Measurements from ENCODE around the gene ME1. TPM values are rescaled to one million over a fixed set of nuclear protein-coding genes. Genes with fewer than 3 reads are reported as not detected.
A peak's percentile ranks its signal among the peaks of the same experiment; 100 is the strongest.

Gene ME1
- total RNA-seq (1 to 10 TPM in 2 of 5 donors, under 1 TPM in 3; 0.10 to 1.0 (median 0.88) TPM), total RNA-seq (0.50 to 23.3 (median 1.3) reads per million in 29 experiments)
- total RNA-seq (2013) = 2.1 TPM

DNA sequence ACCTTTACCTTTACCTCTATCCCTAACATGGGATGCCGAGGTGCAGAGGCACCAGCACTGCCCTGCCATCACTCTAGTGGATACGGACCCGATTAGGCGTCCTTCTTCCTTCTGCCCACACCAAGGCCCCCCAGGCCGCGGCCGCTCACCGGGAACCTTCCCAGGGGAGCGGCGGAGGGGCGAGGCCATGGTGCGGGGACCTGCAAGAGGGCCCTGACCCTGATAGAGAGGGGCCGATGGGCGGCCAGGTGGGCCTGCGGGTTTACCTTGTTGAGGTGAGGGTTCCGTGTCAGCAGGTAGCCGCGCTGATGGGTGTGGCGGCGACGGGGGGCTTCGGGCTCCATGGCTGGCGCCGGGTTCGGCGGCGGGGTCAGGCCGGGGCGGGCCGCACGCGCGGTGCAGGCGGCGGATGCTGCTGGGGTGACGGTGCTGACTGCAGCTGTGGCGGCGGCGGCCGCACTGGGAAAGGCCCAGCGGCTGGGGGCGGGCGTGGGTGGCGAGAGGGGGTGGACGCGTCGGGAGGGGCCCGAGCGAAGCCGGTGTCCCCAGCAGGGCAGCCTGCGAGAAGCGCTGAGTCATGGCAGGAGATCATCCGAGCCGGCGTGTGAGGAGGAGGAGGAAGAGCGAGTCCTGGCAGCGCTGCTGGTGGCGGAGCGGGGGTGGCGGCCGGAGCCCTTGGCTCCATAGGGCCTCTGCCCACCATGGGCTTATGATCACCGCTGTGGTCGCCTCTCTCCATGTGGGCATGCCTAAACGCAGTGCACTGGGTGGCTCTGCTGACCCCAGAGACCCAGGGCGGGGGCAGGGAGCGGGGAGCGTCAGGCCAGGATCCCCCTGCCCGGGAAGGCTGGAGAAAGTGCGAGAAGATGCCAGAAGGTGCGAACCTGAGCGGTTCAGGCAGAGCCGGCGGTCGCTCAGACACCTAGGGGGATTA lies at the start of gene ME1:
Gene ME1 (minus strand): TSS at position 441 of the 934 bp plus-strand sequence. CDS start 97 bp downstream, at position 344.
- peaks cover 0 to 19% of the 10 kb centered on the region in 2 experiments for H3K27me3 ChIP-seq (replicated peaks in 1 of 2; ENCODE audit: control insufficient read depth in 2 of 2, extremely low read depth in 1 of 2, insufficient read depth in 2 of 2, low read length in 1 of 2)
- DNase-seq (peak in 32 of 35 experiments; percentile 1 to 58 (median 24)), ATAC-seq (replicated peaks in 1 of 4) (peak; percentile 41 to 59 (median 58))
- H3K27ac ChIP-seq (ENCODE audit: low read length) = peak within 1 kb of the TSS; percentile 23
- ChIA-PET POLR2A (interaction anchor here in 1 of 2 donors (0.5 kb wide), 1 partner anchor 123 kb away, joined by 5 read pairs; no protein-coding TSS in a partner anchor), CTCF (no interaction called here)
- WGBS (ENCODE audit: insufficient coverage) = 24% methylated on average over 73 of the region's 74 CpGs
- H3K36me3 Mint-ChIP-seq = no peaks in the 10 kb centered on the region
- no peaks in the 10 kb centered on the region for H3K36me3 ChIP-seq (ENCODE audit: control insufficient read depth in 2 of 2, extremely low read depth in 1 of 2, insufficient read depth in 1 of 2, low read length in 1 of 2)
- no peaks in the 10 kb centered on the region for H3K4me1 ChIP-seq (ENCODE audit: control insufficient read depth in 1 of 2, extremely low read depth in 1 of 2, insufficient read depth in 2 of 2, low read length in 2 of 2)
- H3K9me3 ChIP-seq = no peaks in the 10 kb centered on the region
- H3K4me3 Mint-ChIP-seq = peak within 1 kb of the TSS; percentile 13 to 41 (median 22)
- no peak within 1 kb of the TSS for H3K27ac Mint-ChIP-seq
- peak within 1 kb of the TSS in 1 of 2 donors; percentile 42 for H3K4me3 ChIP-seq (ENCODE audit: control insufficient read depth in 1 of 2, extremely low read depth in 1 of 2, low read length in 1 of 2)
- H3K27me3 Mint-ChIP-seq = peaks cover 20% of the 10 kb centered on the region in 2 donors
- H3K9me3 Mint-ChIP-seq = peaks cover 0 to 3% (median 3%) of the 10 kb centered on the region in 3 donors
- H3K4me1 Mint-ChIP-seq = no peaks in the 10 kb centered on the region

- H3K27ac ChIP-seq (ENCODE audit: low read length) = no peak overlapping the region
- WGBS (ENCODE audit: insufficient coverage) = no CpG with 5 or more reads among the region's 1 CpG
- no peak for ATAC-seq (replicated peaks in 1 of 4)
- H3K36me3 Mint-ChIP-seq = no peaks in the 10 kb centered on the region
- H3K9me3 Mint-ChIP-seq = no peaks in the 10 kb centered on the region
- DNase-seq = no peak
- H3K4me3 Mint-ChIP-seq = no peak overlapping the region
- peaks cover 3 to 5% of the 10 kb centered on the region in 2 donors for H3K27me3 Mint-ChIP-seq
- H3K27me3 ChIP-seq (replicated peaks in 1 of 2; ENCODE audit: control insufficient read depth in 2 of 2, extremely low read depth in 1 of 2, insufficient read depth in 2 of 2, low read length in 1 of 2) = peaks cover 0 to 4% of the 10 kb centered on the region in 2 experiments
- H3K27ac Mint-ChIP-seq = no peak overlapping the region
- no peaks in the 10 kb centered on the region for H3K9me3 ChIP-seq
- no peaks in the 10 kb centered on the region for H3K4me1 Mint-ChIP-seq
- H3K36me3 ChIP-seq (ENCODE audit: control insufficient read depth in 2 of 2, extremely low read depth in 1 of 2, insufficient read depth in 1 of 2, low read length in 1 of 2) = no peaks in the 10 kb centered on the region
- ChIA-PET CTCF (no interaction called here), POLR2A (no interaction called here)
- H3K4me3 ChIP-seq (ENCODE audit: control insufficient read depth in 1 of 2, extremely low read depth in 1 of 2, low read length in 1 of 2) = no peak overlapping the region
- H3K4me1 ChIP-seq (ENCODE audit: control insufficient read depth in 1 of 2, extremely low read depth in 1 of 2, insufficient read depth in 2 of 2, low read length in 2 of 2) = no peaks in the 10 kb centered on the region
These were observed 49.6 kb upstream of the ME1 start for GRCh38 chr6:83480470-83480869.

DNA sequence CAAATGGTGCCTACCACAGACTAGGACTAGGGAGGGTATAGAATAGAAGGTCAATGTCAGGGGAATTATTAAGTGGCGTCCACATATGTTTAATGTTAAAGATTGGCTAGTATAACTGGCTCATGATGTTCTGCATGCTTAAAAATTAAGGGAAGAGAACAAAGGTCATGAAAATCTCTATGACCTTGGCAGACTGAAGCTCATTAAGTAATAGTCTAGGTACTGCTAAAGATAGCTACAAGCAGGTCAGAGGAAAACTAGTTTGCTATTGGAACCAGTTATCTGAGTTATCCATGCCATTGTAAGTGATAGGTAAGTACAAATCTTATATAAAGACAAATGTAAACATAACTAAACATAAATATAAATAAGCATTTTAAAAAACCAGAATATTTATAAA lies 48.5 kb upstream of the ME1 start:
- Mint-ChIP-seq H3K27ac (no peak overlapping the region), H3K9me3 (no peaks in the 10 kb centered on the region), H3K36me3 (no peaks in the 10 kb centered on the region), H3K4me1 (no peaks in the 10 kb centered on the region), H3K4me3 (no peak overlapping the region), H3K27me3 (peaks cover 3 to 5% of the 10 kb centered on the region in 2 donors)
- DNase-seq (no peak), ATAC-seq (replicated peaks in 1 of 4) (no peak)
- no peak overlapping the region for H3K4me3 ChIP-seq (ENCODE audit: control insufficient read depth in 1 of 2, extremely low read depth in 1 of 2, low read length in 1 of 2)
- WGBS (ENCODE audit: insufficient coverage) = 80% methylated on average over 1 of the region's 1 CpG
- ChIA-PET CTCF (no interaction called here), POLR2A (no interaction called here)
- no peaks in the 10 kb centered on the region for H3K36me3 ChIP-seq (ENCODE audit: control insufficient read depth in 2 of 2, extremely low read depth in 1 of 2, insufficient read depth in 1 of 2, low read length in 1 of 2)
- H3K27ac ChIP-seq (ENCODE audit: low read length) = no peak overlapping the region
- H3K27me3 ChIP-seq (replicated peaks in 1 of 2; ENCODE audit: control insufficient read depth in 2 of 2, extremely low read depth in 1 of 2, insufficient read depth in 2 of 2, low read length in 1 of 2) = peaks cover 0 to 4% of the 10 kb centered on the region in 2 experiments
- no peaks in the 10 kb centered on the region for H3K9me3 ChIP-seq
- H3K4me1 ChIP-seq (ENCODE audit: control insufficient read depth in 1 of 2, extremely low read depth in 1 of 2, insufficient read depth in 2 of 2, low read length in 2 of 2) = no peaks in the 10 kb centered on the region

DNA sequence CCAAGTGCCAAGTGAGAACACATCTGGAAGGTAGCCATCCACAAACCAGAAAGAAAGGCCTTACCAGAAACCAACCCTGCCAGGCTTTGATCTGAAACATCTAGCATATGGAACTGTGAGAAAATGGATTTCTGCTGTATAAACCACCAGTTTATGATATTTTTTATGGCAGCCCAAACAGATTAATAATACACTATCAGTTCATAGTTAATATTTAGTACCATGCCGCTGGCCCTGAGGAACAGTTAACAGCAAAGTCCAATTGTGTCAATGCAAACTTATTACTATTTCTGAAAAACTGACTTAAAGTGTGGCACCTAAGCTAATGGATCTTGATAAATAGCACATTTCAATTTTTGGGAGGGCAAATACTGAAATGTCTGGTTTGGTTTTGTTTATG lies 46.1 kb upstream of the ME1 start:
- ATAC-seq (replicated peaks in 1 of 4) (no peak), DNase-seq (no peak)
- Mint-ChIP-seq H3K36me3 (no peaks in the 10 kb centered on the region), H3K4me3 (no peak overlapping the region), H3K27ac (no peak overlapping the region), H3K4me1 (no peaks in the 10 kb centered on the region), H3K9me3 (no peaks in the 10 kb centered on the region), H3K27me3 (peaks cover 4 to 12% of the 10 kb centered on the region in 2 donors)
- no peak overlapping the region for H3K27ac ChIP-seq (ENCODE audit: low read length)
- H3K4me3 ChIP-seq (ENCODE audit: control insufficient read depth in 1 of 2, extremely low read depth in 1 of 2, low read length in 1 of 2) = no peak overlapping the region
- H3K27me3 ChIP-seq (replicated peaks in 1 of 2; ENCODE audit: control insufficient read depth in 2 of 2, extremely low read depth in 1 of 2, insufficient read depth in 2 of 2, low read length in 1 of 2) = peaks cover 0 to 4% of the 10 kb centered on the region in 2 experiments
- no peaks in the 10 kb centered on the region for H3K4me1 ChIP-seq (ENCODE audit: control insufficient read depth in 1 of 2, extremely low read depth in 1 of 2, insufficient read depth in 2 of 2, low read length in 2 of 2)
- ChIA-PET POLR2A (no interaction called here), CTCF (no interaction called here)
- H3K36me3 ChIP-seq (ENCODE audit: control insufficient read depth in 2 of 2, extremely low read depth in 1 of 2, insufficient read depth in 1 of 2, low read length in 1 of 2) = no peaks in the 10 kb centered on the region
- no peaks in the 10 kb centered on the region for H3K9me3 ChIP-seq
- WGBS (ENCODE audit: insufficient coverage) = 80% methylated on average over 1 of the region's 1 CpG

DNA sequence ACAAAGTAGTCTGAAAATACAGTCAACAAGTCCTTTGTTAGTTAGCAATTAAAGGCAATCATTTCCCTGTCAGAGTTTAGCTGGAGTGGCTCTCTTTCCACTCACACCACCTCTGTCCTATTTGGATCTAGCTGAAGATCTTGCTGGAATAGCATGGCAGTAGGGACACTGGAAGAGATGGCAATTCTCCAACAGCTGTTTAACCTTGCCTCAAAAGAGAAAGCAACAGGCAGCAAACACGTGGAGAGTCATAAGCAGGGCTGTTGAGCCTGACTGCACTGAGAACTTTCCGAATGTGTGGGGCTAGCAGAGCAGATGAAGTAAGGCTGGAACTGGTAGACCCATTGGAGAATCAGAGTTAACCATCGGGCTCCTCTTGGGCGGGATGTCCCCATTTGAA lies 43.5 kb upstream of the ME1 start:
- WGBS (ENCODE audit: insufficient coverage) = 60% methylated on average over 2 of the region's 4 CpGs
- Mint-ChIP-seq H3K27me3 (peaks cover 5 to 9% of the 10 kb centered on the region in 2 donors), H3K4me1 (no peaks in the 10 kb centered on the region), H3K9me3 (no peaks in the 10 kb centered on the region), H3K36me3 (no peaks in the 10 kb centered on the region), H3K27ac (no peak overlapping the region), H3K4me3 (no peak overlapping the region)
- Histone ChIP-seq H3K27ac (ENCODE audit: low read length) (no peak overlapping the region), H3K27me3 (replicated peaks in 1 of 2; ENCODE audit: control insufficient read depth in 2 of 2, extremely low read depth in 1 of 2, insufficient read depth in 2 of 2, low read length in 1 of 2) (peaks cover 0 to 4% of the 10 kb centered on the region in 2 experiments), H3K4me1 (ENCODE audit: control insufficient read depth in 1 of 2, extremely low read depth in 1 of 2, insufficient read depth in 2 of 2, low read length in 2 of 2) (no peaks in the 10 kb centered on the region), H3K9me3 (no peaks in the 10 kb centered on the region), H3K4me3 (ENCODE audit: control insufficient read depth in 1 of 2, extremely low read depth in 1 of 2, low read length in 1 of 2) (no peak overlapping the region), H3K36me3 (ENCODE audit: control insufficient read depth in 2 of 2, extremely low read depth in 1 of 2, insufficient read depth in 1 of 2, low read length in 1 of 2) (no peaks in the 10 kb centered on the region)
- ChIA-PET CTCF (no interaction called here), POLR2A (no interaction called here)
- ATAC-seq (replicated peaks in 1 of 4) = no peak
- no peak for DNase-seq

DNA sequence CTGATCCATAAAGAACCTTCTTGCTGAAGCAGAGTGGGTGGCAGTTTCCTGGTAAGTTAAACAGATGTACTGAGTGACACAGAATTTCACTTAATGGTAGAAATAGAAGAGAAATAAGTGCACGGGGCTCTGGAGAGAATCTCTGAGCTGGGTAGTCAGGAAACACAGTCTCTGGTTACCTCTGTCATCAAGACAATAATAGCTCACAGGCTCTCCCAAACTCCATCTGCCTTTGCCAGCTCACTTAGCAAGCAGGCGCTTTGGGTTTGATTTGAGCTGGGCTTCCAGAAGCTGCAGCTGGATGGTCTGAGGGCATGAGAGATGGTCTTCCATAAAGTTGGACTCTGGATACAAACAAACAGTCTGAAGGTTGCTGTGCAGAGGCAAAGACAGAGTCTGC lies 41.9 kb upstream of the ME1 start:
- Histone ChIP-seq H3K9me3 (no peaks in the 10 kb centered on the region), H3K4me1 (ENCODE audit: control insufficient read depth in 1 of 2, extremely low read depth in 1 of 2, insufficient read depth in 2 of 2, low read length in 2 of 2) (no peaks in the 10 kb centered on the region), H3K36me3 (ENCODE audit: control insufficient read depth in 2 of 2, extremely low read depth in 1 of 2, insufficient read depth in 1 of 2, low read length in 1 of 2) (no peaks in the 10 kb centered on the region), H3K27ac (ENCODE audit: low read length) (no peak overlapping the region), H3K27me3 (replicated peaks in 1 of 2; ENCODE audit: control insufficient read depth in 2 of 2, extremely low read depth in 1 of 2, insufficient read depth in 2 of 2, low read length in 1 of 2) (no peaks in the 10 kb centered on the region), H3K4me3 (ENCODE audit: control insufficient read depth in 1 of 2, extremely low read depth in 1 of 2, low read length in 1 of 2) (no peak overlapping the region)
- H3K27me3 Mint-ChIP-seq = peaks cover 5 to 9% of the 10 kb centered on the region in 2 donors
- H3K9me3 Mint-ChIP-seq = no peaks in the 10 kb centered on the region
- H3K27ac Mint-ChIP-seq = no peak overlapping the region
- H3K4me1 Mint-ChIP-seq = no peaks in the 10 kb centered on the region
- CTCF ChIA-PET = no interaction called here
- no peak for DNase-seq
- POLR2A ChIA-PET = no interaction called here
- H3K4me3 Mint-ChIP-seq = no peak overlapping the region
- WGBS (ENCODE audit: insufficient coverage) = no CpG with 5 or more reads among the region's 2 CpGs
- ATAC-seq (replicated peaks in 1 of 4) = no peak
- H3K36me3 Mint-ChIP-seq = no peaks in the 10 kb centered on the region

Data from T-cell (primary cell).